OCI-LY1 (cell line): ENCODE results near the gene RHOD.

Experiments used
- EZH2 ChIP-seq: fragments of 200-600 bp; sonication (generic), shearing (Covaris generic); IDR thresholded peaks from 2 replicates; pipeline ENCODE4 v1.8.0; 2017; ENCODE audit warnings: borderline replicate concordance, mixed run types, mild to moderate bottlenecking, antibody characterized with exemption, low read length, moderate library complexity, mixed read lengths
- TF ChIP-seq, protein P1 (sequence below): fragments of 200-600 bp; sonication (generic), shearing (Covaris generic); IDR thresholded peaks from 2 replicates; pipeline ENCODE4 v1.5.1; 2017; ENCODE audit warnings: mild to moderate bottlenecking, antibody characterized with exemption, low read length, moderate library complexity, mixed read lengths

DNA sequence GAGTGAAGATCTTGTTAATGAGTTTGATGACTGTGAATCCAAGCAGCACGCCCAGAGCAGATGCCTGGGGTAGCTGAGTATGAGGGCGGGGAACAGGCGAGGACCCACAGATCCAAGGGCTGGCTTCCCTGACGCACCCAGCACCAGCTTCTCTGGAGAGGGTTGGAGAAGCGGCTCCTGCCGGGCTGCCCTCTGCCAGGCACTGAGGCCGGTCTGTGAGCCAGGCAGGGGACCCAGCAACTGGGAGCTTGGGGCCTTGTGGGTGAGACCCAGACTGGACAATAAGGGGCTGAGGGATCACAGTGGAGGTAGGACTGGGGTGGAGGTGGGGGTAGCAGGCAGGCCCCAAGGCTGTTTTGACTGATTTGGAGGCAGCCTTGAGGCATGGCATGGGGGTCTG lies 42.3 kb upstream of the RHOD start:
- TF ChIP-seq, protein P1, sequence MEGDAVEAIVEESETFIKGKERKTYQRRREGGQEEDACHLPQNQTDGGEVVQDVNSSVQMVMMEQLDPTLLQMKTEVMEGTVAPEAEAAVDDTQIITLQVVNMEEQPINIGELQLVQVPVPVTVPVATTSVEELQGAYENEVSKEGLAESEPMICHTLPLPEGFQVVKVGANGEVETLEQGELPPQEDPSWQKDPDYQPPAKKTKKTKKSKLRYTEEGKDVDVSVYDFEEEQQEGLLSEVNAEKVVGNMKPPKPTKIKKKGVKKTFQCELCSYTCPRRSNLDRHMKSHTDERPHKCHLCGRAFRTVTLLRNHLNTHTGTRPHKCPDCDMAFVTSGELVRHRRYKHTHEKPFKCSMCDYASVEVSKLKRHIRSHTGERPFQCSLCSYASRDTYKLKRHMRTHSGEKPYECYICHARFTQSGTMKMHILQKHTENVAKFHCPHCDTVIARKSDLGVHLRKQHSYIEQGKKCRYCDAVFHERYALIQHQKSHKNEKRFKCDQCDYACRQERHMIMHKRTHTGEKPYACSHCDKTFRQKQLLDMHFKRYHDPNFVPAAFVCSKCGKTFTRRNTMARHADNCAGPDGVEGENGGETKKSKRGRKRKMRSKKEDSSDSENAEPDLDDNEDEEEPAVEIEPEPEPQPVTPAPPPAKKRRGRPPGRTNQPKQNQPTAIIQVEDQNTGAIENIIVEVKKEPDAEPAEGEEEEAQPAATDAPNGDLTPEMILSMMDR, result no peak
- no peak for TF ChIP-seq EZH2
